ENCODE measurements around the gene COL4A6.
"Not testable (repeated sequence)": the region's sequence is repeated elsewhere in the genome, so short reads cannot be mapped to it uniquely, and the experiment has no call there.

COL4A6 gene

GRCh38 chrX:108438110-108438623, at the start of gene COL4A6:
COL4A6 (minus strand) TSS chrX:108438422; CDS start chrX:108438196, 226 bp downstream.
- DNase-seq: no peak

- no peak for DNase-seq
These were observed 47.7 kb upstream of the COL4A6 start for GRCh38 chrX:108485960-108486359.

- DNase-seq: no peak
These were observed 46.0 kb upstream of the COL4A6 start for GRCh38 chrX:108484251-108484650.

- not testable (repeated sequence) for DNase-seq
These were observed 43.3 kb upstream of the COL4A6 start for GRCh38 chrX:108481528-108481927.

- DNase-seq: no peak
These were observed 35.8 kb upstream of the COL4A6 start for GRCh38 chrX:108473979-108474378.

GRCh38 chrX:108468486-108468885, 30.3 kb upstream of the COL4A6 start:
- no peak for DNase-seq

GRCh38 chrX:108464604-108465003, 26.4 kb upstream of the COL4A6 start:
- DNase-seq: no peak

- no peak for DNase-seq
These were observed 18.8 kb upstream of the COL4A6 start for GRCh38 chrX:108456971-108457477.

GRCh38 chrX:108453841-108454240, 15.6 kb upstream of the COL4A6 start:
- DNase-seq: no peak

GRCh38 chrX:108447303-108447702, 9.1 kb upstream of the COL4A6 start:
- no peak for DNase-seq

- no peak for DNase-seq
These were observed 4.8 kb upstream of the COL4A6 start for GRCh38 chrX:108442901-108443464.

GRCh38 chrX:108439961-108440696, 1.9 kb upstream of the COL4A6 start:
- no peak for DNase-seq

- DNase-seq: no peak
These were observed 1.3 kb upstream of the COL4A6 start, which contains the start of gene COL4A5 for GRCh38 chrX:108439426-108439942. COL4A5 (plus strand) TSS chrX:108439838; CDS start chrX:108440126, 288 bp downstream.

GRCh38 chrX:108437349-108438109, 693 bp downstream of the COL4A6 start:
- DNase-seq: no peak

GRCh38 chrX:108435261-108435660, 3.0 kb downstream of the COL4A6 start:
- no peak for DNase-seq

GRCh38 chrX:108426262-108426661, 12.0 kb downstream of the COL4A6 start:
- DNase-seq: no peak

GRCh38 chrX:108420481-108420880, 17.7 kb downstream of the COL4A6 start:
- no peak for DNase-seq

GRCh38 chrX:108419401-108419800, 18.8 kb downstream of the COL4A6 start:
- no peak for DNase-seq

- no peak for DNase-seq
These were observed 21.0 kb downstream of the COL4A6 start for GRCh38 chrX:108417257-108417656.

- DNase-seq: no peak
These were observed 22.3 kb downstream of the COL4A6 start for GRCh38 chrX:108415891-108416290.

GRCh38 chrX:108415146-108415545, 23.1 kb downstream of the COL4A6 start:
- DNase-seq: no peak

- no peak for DNase-seq
These were observed 25.4 kb downstream of the COL4A6 start for GRCh38 chrX:108412783-108413182.

All from CD4-positive, alpha-beta T cell treated with Interleukin-15 for 1 hour (primary cell).